Activated CD4-positive, alpha-beta T cell treated with anti-CD3 and anti-CD28 coated beads for 24 hours (primary cell): ENCODE measurements around the gene SLC9A8.

Experiments
- DNase-seq, 2 donors: peaks; one replicate each; pipeline ENCODE4 v3.0.0-alpha.2; 2020; ENCODE audit warnings: low read depth in 2 of 2

Gene SLC9A8

GRCh38 chr20:49915380-49916145, 102.9 kb downstream of the SLC9A8 start, which contains the start of gene SPATA2:
Gene SPATA2, minus strand, starts transcription at chr20:49915529. Its CDS starts 7,039 bp downstream, at chr20:49908490.
- DNase-seq = peak; percentile 87 to 93

GRCh38 chr20:49916146-49917002, 103.7 kb downstream of the SLC9A8 start:
- DNase-seq = no peak

GRCh38 chr20:49918446-49918845, 105.8 kb downstream of the SLC9A8 start:
- no peak for DNase-seq

GRCh38 chr20:49919009-49919408, 106.4 kb downstream of the SLC9A8 start:
- no peak for DNase-seq

- DNase-seq = no peak
Measured at GRCh38 chr20:49919461-49919860, 106.8 kb downstream of the SLC9A8 start.

- DNase-seq = no peak
Measured at GRCh38 chr20:49924247-49924646, 111.6 kb downstream of the SLC9A8 start.

GRCh38 chr20:49925901-49926454, 113.3 kb downstream of the SLC9A8 start:
- no peak for DNase-seq

GRCh38 chr20:49928411-49929141, 115.9 kb downstream of the SLC9A8 start:
- DNase-seq = peak; percentile 75 to 77

- no peak for DNase-seq
Measured at GRCh38 chr20:49929142-49929494, 116.5 kb downstream of the SLC9A8 start.

GRCh38 chr20:49935746-49936152, 123.1 kb downstream of the SLC9A8 start:
- DNase-seq = no peak

GRCh38 chr20:49936153-49937026, 123.8 kb downstream of the SLC9A8 start, which contains the start of gene RNF114:
Gene RNF114, plus strand, starts transcription at chr20:49936397. Its CDS starts 16 bp downstream, at chr20:49936413.
- peak; percentile 91 for DNase-seq

- DNase-seq = no peak
Measured at GRCh38 chr20:49937027-49937929, 124.7 kb downstream of the SLC9A8 start.

- DNase-seq = no peak
Measured at GRCh38 chr20:49938173-49939163, 125.8 kb downstream of the SLC9A8 start.

- DNase-seq = no peak
Measured at GRCh38 chr20:49941456-49941855, 128.8 kb downstream of the SLC9A8 start.
